Brain pericyte (primary cell): ENCODE results near the gene IL17RE.
"Not testable (repeated sequence)": the region's sequence is repeated elsewhere in the genome, so short reads cannot be mapped to it uniquely, and the experiment has no call there.

Experiments
- DNase-seq: peaks from one replicate; pipeline ENCODE4 v3.0.0-alpha.2; 2012; ENCODE audit warnings: low read depth, low spot score

IL17RE gene

GRCh38 chr3:9881441-9881840 lies 21.2 kb upstream of the IL17RE start:
- no peak for DNase-seq

- no peak for DNase-seq
These were observed 18.7 kb upstream of the IL17RE start for GRCh38 chr3:9883706-9884554.

- no peak for DNase-seq
These were observed 18.0 kb upstream of the IL17RE start for GRCh38 chr3:9884555-9885165.

GRCh38 chr3:9886328-9886727 lies 16.3 kb upstream of the IL17RE start:
- no peak for DNase-seq

GRCh38 chr3:9887480-9887879 lies 15.2 kb upstream of the IL17RE start:
- DNase-seq, result no peak

GRCh38 chr3:9888540-9888939 lies 14.1 kb upstream of the IL17RE start:
- no peak for DNase-seq

- no peak for DNase-seq
These were observed 13.2 kb upstream of the IL17RE start for GRCh38 chr3:9889405-9889804.

GRCh38 chr3:9890249-9891071 lies 12.2 kb upstream of the IL17RE start, which contains the start of gene JAGN1:
TSS of gene JAGN1 (plus strand) at chr3:9890610. CDS start at chr3:9890723, 113 bp downstream.
- peak; percentile 73 for DNase-seq

GRCh38 chr3:9891072-9891622 lies 11.5 kb upstream of the IL17RE start:
- DNase-seq, result no peak

- no peak for DNase-seq
These were observed 8.9 kb upstream of the IL17RE start for GRCh38 chr3:9893739-9894138.

GRCh38 chr3:9895715-9896114 lies 6.9 kb upstream of the IL17RE start:
- not testable (repeated sequence) for DNase-seq

GRCh38 chr3:9896755-9897407 lies 5.8 kb upstream of the IL17RE start:
- DNase-seq, result not testable (repeated sequence)

GRCh38 chr3:9897408-9898372 lies 5.0 kb upstream of the IL17RE start:
- DNase-seq, result no peak

GRCh38 chr3:9898467-9899241 lies 4.0 kb upstream of the IL17RE start:
- no peak for DNase-seq

GRCh38 chr3:9899289-9899791 lies 3.3 kb upstream of the IL17RE start:
- DNase-seq, result no peak

GRCh38 chr3:9900965-9901415 lies 1.7 kb upstream of the IL17RE start:
- not testable (repeated sequence) for DNase-seq

GRCh38 chr3:9901967-9902366 lies 681 bp upstream of the IL17RE start:
- DNase-seq, result no peak

GRCh38 chr3:9903238-9903624 lies 583 bp downstream of the IL17RE start:
- DNase-seq, result no peak

- DNase-seq, result no peak
These were observed 1.3 kb downstream of the IL17RE start for GRCh38 chr3:9903904-9904303.
